HEK293T (cell line): ENCODE results near the gene ARRB1.
"Not testable (repeated sequence)": the region's sequence is repeated elsewhere in the genome, so short reads cannot be mapped to it uniquely, and the experiment has no call there.

Source experiments
- CTCF ChIA-PET: fragments of 350-600 bp; formaldehyde crosslinking; extraction: SDS; loops from one replicate; lab custom pipeline; 2021; ENCODE audit warnings: antibody characterized with exemption, inconsistent platforms; lab: Yijun Ruan, JAX
- POLR2A ChIA-PET: fragments of 350-600 bp; formaldehyde crosslinking; extraction: SDS; loops from one replicate; lab custom pipeline; 2020; ENCODE audit warnings: antibody characterized with exemption, inconsistent platforms; lab: Yijun Ruan, JAX
- DNase-seq: peaks from one replicate; pipeline ENCODE4 v3.0.0; 2012; ENCODE audit warnings: mixed read lengths; ENCODE audit errors: extremely low spot score
- ARNT ChIP-seq: fragments of 450-650 bp; IDR thresholded peaks from 2 replicates; pipeline ENCODE4 v1.6.1; 2017; ENCODE audit warnings: mild to moderate bottlenecking
- BHLHE40 ChIP-seq: fragments of 450-650 bp; IDR thresholded peaks from 2 replicates; pipeline ENCODE4 v1.6.1; 2016; ENCODE audit warnings: mild to moderate bottlenecking, moderate library complexity, borderline replicate concordance
- CTBP1 ChIP-seq: fragments of 450-650 bp; IDR thresholded peaks from 2 replicates; pipeline ENCODE4 v1.6.1; 2016; ENCODE audit warnings: borderline replicate concordance
- ELF4 ChIP-seq: fragments of 450-650 bp; IDR thresholded peaks from 2 replicates; pipeline ENCODE4 v1.6.1; 2017; ENCODE audit warnings: antibody characterized with exemption
- FOXA1 ChIP-seq: fragments of 450-650 bp; IDR thresholded peaks from 2 replicates; pipeline ENCODE4 v1.6.1; 2016; ENCODE audit warnings: mild to moderate bottlenecking
- FOXK2 ChIP-seq: fragments of 450-650 bp; IDR thresholded peaks from 2 replicates; pipeline ENCODE4 v1.6.1; 2016; ENCODE audit warnings: mild to moderate bottlenecking
- FOXM1 ChIP-seq: fragments of 450-650 bp; IDR thresholded peaks from 2 replicates; pipeline ENCODE4 v1.6.1; 2017; ENCODE audit warnings: mild to moderate bottlenecking, borderline replicate concordance
- HDGF ChIP-seq: fragments of 450-650 bp; IDR thresholded peaks from 2 replicates; pipeline ENCODE4 v1.6.1; 2017; ENCODE audit warnings: antibody characterized with exemption, borderline replicate concordance
- L3MBTL2 ChIP-seq: fragments of 450-650 bp; conservative IDR thresholded peaks from 2 replicates; pipeline ENCODE4 v1.6.1; 2016; ENCODE audit warnings: mild to moderate bottlenecking
- LEF1 ChIP-seq: fragments of 450-650 bp; IDR thresholded peaks from 2 replicates; pipeline ENCODE4 v1.6.1; 2017; ENCODE audit warnings: mild to moderate bottlenecking, borderline replicate concordance
- NFRKB ChIP-seq: fragments of 450-650 bp; IDR thresholded peaks from 2 replicates; pipeline ENCODE4 v1.6.1; 2016; ENCODE audit warnings: mild to moderate bottlenecking, moderate library complexity
- SP1 ChIP-seq: fragments of 450-650 bp; IDR thresholded peaks from 2 replicates; pipeline ENCODE4 v1.6.1; 2017
- SUZ12 ChIP-seq: fragments of 450-650 bp; IDR thresholded peaks from 2 replicates; pipeline ENCODE4 v1.6.1; 2016; ENCODE audit warnings: mild to moderate bottlenecking
- TARDBP ChIP-seq: fragments of 450-650 bp; IDR thresholded peaks from 2 replicates; pipeline ENCODE4 v1.6.1; 2016
- ZNF384 ChIP-seq: fragments of 450-650 bp; IDR thresholded peaks from 2 replicates; pipeline ENCODE4 v1.6.1; 2016
- TF ChIP-seq, protein P1 (sequence below): fragments of 450-650 bp; IDR thresholded peaks from 2 replicates; pipeline ENCODE4 v1.6.1; 2016

Gene ARRB1

GRCh38 chr11:75374646-75375045, 23.2 kb upstream of the ARRB1 start:
- TF ChIP-seq LEF1 (no peak), HDGF (no peak), FOXA1 (no peak), FOXK2 (no peak), L3MBTL2 (no peak), ELF4 (no peak), ZNF384 (no peak), SUZ12 (no peak), SP1 (no peak), TARDBP (no peak), NFRKB (no peak), BHLHE40 (no peak), ARNT (no peak), FOXM1 (no peak), CTBP1 (no peak)
- TF ChIP-seq, protein P1, sequence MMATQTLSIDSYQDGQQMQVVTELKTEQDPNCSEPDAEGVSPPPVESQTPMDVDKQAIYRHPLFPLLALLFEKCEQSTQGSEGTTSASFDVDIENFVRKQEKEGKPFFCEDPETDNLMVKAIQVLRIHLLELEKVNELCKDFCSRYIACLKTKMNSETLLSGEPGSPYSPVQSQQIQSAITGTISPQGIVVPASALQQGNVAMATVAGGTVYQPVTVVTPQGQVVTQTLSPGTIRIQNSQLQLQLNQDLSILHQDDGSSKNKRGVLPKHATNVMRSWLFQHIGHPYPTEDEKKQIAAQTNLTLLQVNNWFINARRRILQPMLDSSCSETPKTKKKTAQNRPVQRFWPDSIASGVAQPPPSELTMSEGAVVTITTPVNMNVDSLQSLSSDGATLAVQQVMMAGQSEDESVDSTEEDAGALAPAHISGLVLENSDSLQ: no peak
- no peak for DNase-seq
- ChIA-PET CTCF (interaction anchor here (1.0 kb wide), 1 partner anchor 13 kb away, joined by 3 read pairs; no protein-coding TSS in a partner anchor), POLR2A (no interaction called here)

- ChIA-PET CTCF (no interaction called here), POLR2A (no interaction called here)
- DNase-seq: no peak
- TF ChIP-seq LEF1: no peak
- no peak for TF ChIP-seq FOXA1
- TF ChIP-seq CTBP1: no peak
- no peak for TF ChIP-seq L3MBTL2
- TF ChIP-seq SP1: no peak
- no peak for TF ChIP-seq HDGF
- TF ChIP-seq ELF4: no peak
- no peak for TF ChIP-seq FOXM1
- TF ChIP-seq FOXK2: no peak
Measured at GRCh38 chr11:75373201-75373600, 21.7 kb upstream of the ARRB1 start.

DNA sequence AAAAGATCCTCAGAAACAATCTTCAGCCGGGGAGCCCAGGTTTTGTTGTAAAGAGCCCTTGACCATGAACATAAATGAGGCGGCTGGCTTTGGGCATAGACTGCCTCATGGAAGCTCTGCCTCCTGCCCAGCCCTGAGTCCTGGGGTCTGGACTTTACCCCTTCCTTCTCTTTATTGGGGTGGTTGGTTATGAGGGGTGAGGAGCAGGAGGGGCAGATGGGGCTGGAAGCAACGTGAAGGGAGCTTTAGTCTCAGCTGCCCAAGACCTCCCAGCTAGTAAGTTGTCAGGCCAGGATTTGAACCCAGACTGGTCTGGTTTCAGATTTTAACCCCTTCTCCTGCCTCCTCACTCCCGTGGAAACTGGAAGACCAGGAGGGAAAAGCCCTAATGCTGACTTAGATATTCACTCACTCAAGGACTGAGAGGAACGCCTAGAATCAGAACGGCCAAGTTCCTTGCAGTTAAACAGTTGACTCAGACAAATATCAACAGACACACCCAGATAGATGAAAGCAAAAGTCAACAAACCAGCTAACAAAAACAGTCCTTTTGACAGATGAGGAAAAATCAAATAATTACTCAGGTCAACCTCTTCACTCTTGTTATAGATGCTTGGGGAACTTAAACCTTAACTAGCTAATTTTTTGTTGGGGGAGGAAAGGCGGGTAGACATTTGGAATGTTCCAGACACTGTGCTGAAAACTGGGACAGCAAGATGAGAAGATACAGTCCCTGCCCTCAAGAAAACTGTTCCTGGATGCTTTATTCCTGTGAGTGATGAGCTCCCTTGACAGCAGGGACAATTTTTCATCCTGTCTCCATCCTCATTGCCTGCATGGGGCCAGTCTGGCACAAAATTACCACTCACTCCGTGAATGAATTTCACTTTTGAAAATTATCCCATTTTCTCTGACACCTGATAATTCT, 20.8 kb upstream of the ARRB1 start:
- POLR2A ChIA-PET: no interaction called here
- CTCF ChIA-PET: interaction anchor here (1.3 kb wide), 1 partner anchor 10 kb away, joined by 3 read pairs; no protein-coding TSS in a partner anchor
- DNase-seq: no peak
- TF ChIP-seq, protein P1: no peak
- TF ChIP-seq FOXM1: no peak
- no peak for TF ChIP-seq SP1
- no peak for TF ChIP-seq TARDBP
- no peak for TF ChIP-seq ELF4
- TF ChIP-seq ZNF384: no peak
- no peak for TF ChIP-seq FOXK2
- TF ChIP-seq ARNT: no peak
- no peak for TF ChIP-seq HDGF
- no peak for TF ChIP-seq SUZ12
- no peak for TF ChIP-seq NFRKB
- TF ChIP-seq FOXA1: no peak
- no peak for TF ChIP-seq BHLHE40
- TF ChIP-seq LEF1: no peak
- no peak for TF ChIP-seq CTBP1
- TF ChIP-seq L3MBTL2: no peak

GRCh38 chr11:75369560-75370255, 18.2 kb upstream of the ARRB1 start:
- no peak for TF ChIP-seq FOXA1
- no peak for TF ChIP-seq BHLHE40
- POLR2A ChIA-PET: no interaction called here
- no peak for DNase-seq
- CTCF ChIA-PET: interaction anchor here (0.6 kb wide), 1 partner anchor 204 kb away, joined by 3 read pairs; no protein-coding TSS in a partner anchor

- DNase-seq, CTCF ChIA-PET, POLR2A ChIA-PET: not testable (repeated sequence)
Measured at GRCh38 chr11:75366826-75367225, 15.4 kb upstream of the ARRB1 start.

GRCh38 chr11:75365711-75366181, 14.3 kb upstream of the ARRB1 start:
- ChIA-PET CTCF (interaction anchor here (0.7 kb wide), 1 partner anchor 33 kb away, joined by 3 read pairs; no protein-coding TSS in a partner anchor), POLR2A (no interaction called here)
- no peak for TF ChIP-seq ELF4
- no peak for TF ChIP-seq BHLHE40
- TF ChIP-seq TARDBP: no peak
- no peak for TF ChIP-seq ARNT
- no peak for TF ChIP-seq L3MBTL2
- TF ChIP-seq SUZ12: no peak
- DNase-seq: no peak

DNA sequence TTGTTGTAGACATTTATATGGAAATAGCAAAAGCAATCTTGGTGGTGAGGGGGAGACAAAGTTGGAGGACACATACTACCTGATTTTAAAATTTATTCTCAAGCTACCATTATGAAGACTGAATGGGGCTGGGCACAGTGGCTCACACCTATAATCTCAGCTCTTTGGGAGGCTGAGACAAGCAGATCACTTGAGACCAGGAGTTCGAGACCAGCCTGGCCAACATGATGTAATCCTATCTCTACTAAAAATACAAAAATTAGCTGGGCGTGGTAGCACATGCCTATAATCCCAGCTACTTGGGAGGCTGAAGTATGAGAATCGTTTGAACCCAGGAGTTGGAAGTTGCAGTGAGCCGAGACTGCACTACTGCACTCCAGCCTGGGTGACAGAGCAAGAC, 10.8 kb upstream of the ARRB1 start:
- ChIA-PET CTCF (interaction anchor here (0.9 to 2.2 kb wide), 3 partner anchors 9 to 22 kb away, joined by 3 to 5 read pairs (median 3); no protein-coding TSS in a partner anchor), POLR2A (interaction anchor here (1.2 kb wide), 1 partner anchor 10 kb away, joined by 4 read pairs; no protein-coding TSS in a partner anchor)
- not testable (repeated sequence) for DNase-seq
